ENCODE measurements around the gene HMX1.

GRCh38 chr4:8901335-8901734 lies 29.7 kb upstream of the HMX1 start:
- TF ChIP-seq CTCF (IDR thresholded peaks at IDR 0.05) (no peak), POLR2A (IDR thresholded peaks at IDR 0.05) (no peak)
